Measurements from ENCODE around the gene ANK3. TPM values are rescaled to one million over a fixed set of nuclear protein-coding genes. Genes with fewer than 3 reads are reported as not detected.
A peak's percentile ranks its signal among the peaks of the same experiment; 100 is the strongest.

The ANK3 gene
- total RNA-seq, 4 donors from 2014 or later: 118 to 161 (median 151) TPM

DNA sequence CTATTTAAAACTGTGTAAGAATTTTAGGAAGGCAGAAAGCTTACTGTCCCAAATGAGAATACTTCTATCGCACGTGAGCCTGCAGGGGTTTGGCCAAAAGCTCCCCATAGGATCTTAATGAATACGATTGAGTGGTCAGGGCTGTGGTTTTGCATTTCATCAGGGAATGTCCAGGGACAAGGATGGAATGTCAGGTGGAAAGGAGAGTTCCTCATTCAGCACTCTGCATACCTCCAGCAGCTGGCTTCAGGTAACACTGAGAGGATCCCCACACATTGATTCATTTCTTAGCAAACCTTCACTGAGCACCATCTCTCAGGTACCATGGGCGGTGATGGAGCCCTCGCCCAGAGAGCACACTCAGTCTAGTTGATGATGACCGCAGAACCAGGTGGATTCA is 27.2 kb downstream of the ANK3 start:
- Histone ChIP-seq H3K36me3 (no peaks in the 10 kb centered on the region), H3K27me3 (no peaks in the 10 kb centered on the region), H3K27ac (no peak overlapping the region), H3K4me3 (no peak overlapping the region), H3K9me3 (no peaks in the 10 kb centered on the region), H3K4me1 (no peaks in the 10 kb centered on the region)
- no peak for DNase-seq
- no peak for TF ChIP-seq CTCF (IDR thresholded peaks at IDR 0.05)
- no peak for TF ChIP-seq POLR2A (IDR thresholded peaks at IDR 0.05)

DNA sequence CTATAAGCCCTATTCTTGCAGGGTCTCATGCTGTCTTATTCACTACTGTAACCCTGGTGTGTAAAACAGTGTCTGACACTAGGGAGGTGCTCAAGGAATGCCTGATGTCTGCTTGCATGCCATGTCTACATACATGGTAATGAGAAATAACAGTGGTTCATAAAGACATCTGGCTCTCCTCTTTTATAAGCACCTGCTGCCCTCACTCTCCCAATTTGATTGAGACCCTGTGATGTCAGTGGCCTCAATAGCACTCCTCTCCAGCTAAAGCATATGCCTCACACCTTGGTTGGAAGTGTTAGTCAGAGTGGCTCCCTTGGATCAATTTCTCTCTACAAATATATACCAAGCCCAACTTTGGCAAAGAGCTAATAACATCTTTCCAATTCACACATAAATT is 30.6 kb downstream of the ANK3 start:
- Histone ChIP-seq H3K27ac (no peak overlapping the region), H3K27me3 (no peaks in the 10 kb centered on the region), H3K36me3 (no peaks in the 10 kb centered on the region), H3K4me1 (no peaks in the 10 kb centered on the region), H3K9me3 (no peaks in the 10 kb centered on the region), H3K4me3 (no peak overlapping the region)
- DNase-seq: no peak
- TF ChIP-seq POLR2A (IDR thresholded peaks at IDR 0.05): no peak
- no peak for TF ChIP-seq CTCF (IDR thresholded peaks at IDR 0.05)

DNA sequence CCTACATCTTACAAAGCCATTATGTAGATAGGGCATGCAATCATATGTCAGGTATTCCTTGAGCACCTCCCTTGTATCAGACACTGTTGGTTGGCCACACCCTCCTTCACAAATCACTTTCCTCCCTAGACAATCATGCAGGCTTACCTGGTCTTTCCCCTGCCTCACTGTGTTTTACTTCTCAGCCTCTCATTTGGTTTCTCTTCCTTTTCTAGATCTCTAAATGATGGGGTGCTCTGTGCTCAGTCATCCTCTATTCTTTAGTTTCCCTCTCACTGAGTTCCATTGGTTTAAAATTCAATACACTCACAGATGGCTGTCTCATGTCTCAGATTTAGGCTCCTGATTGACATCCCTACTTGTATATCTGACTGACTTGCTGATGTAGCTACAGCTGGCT is 31.4 kb downstream of the ANK3 start:
- H3K9me3 ChIP-seq: no peaks in the 10 kb centered on the region

GRCh38 chr10:60353519-60354258 is 36.0 kb downstream of the ANK3 start:
- TF ChIP-seq POLR2A (IDR thresholded peaks at IDR 0.05) (no peak), CTCF (IDR thresholded peaks at IDR 0.05) (no peak)
- Histone ChIP-seq H3K27me3 (no peaks in the 10 kb centered on the region), H3K27ac (no peak overlapping the region), H3K4me1 (peaks cover 0 to 3% (median 0%) of the 10 kb centered on the region in 4 donors), H3K4me3 (no peak overlapping the region), H3K36me3 (no peaks in the 10 kb centered on the region), H3K9me3 (no peaks in the 10 kb centered on the region)
- no peak for DNase-seq

More for the DNA sequence above, 31.4 kb downstream of the ANK3 start:
- no peak overlapping the region for H3K4me3 ChIP-seq
- H3K27me3 ChIP-seq: no peaks in the 10 kb centered on the region
- H3K27ac ChIP-seq: no peak overlapping the region
- no peak for DNase-seq
- H3K4me1 ChIP-seq: no peaks in the 10 kb centered on the region
- no peak for TF ChIP-seq CTCF (IDR thresholded peaks at IDR 0.05)
- no peak for TF ChIP-seq POLR2A (IDR thresholded peaks at IDR 0.05)
- H3K36me3 ChIP-seq: no peaks in the 10 kb centered on the region

DNA sequence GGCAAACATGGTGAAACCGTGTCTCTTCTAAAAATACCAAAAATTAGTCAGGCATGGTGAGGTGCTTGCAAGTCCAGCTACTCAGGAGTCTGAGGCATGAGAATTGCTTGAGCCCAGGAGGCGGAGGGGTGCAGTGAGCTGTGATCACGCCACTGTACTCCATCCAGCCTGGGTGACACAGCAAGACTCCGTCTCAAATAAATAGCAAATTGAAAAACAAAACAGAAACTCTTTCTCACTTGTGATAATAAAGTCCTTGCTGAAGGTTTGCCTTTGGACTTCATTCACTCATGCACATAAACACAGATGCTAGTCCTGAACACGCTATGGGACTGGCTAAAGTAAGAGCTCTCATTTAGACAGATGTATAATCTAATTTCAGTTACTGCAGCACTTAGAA is 37.6 kb downstream of the ANK3 start:
- H3K36me3 ChIP-seq: no peaks in the 10 kb centered on the region
- H3K27me3 ChIP-seq: no peaks in the 10 kb centered on the region
- DNase-seq: peak in 1 of 3 donors; percentile 42
- H3K4me1 ChIP-seq: peaks cover 0 to 3% (median 0%) of the 10 kb centered on the region in 4 donors
- H3K9me3 ChIP-seq: no peaks in the 10 kb centered on the region
- H3K27ac ChIP-seq: peak overlapping the region in 1 of 4 donors; percentile 55
- H3K4me3 ChIP-seq: no peak overlapping the region
- TF ChIP-seq CTCF (IDR thresholded peaks at IDR 0.05) (no peak), POLR2A (IDR thresholded peaks at IDR 0.05) (no peak)
